GM12891 (cell line): Measurements from ENCODE around the gene CHRNA10.

Experiments
- POLR2A ChIP-seq: IDR thresholded peaks from 2 replicates; pipeline ENCODE4 v1.6.1; 2011; ENCODE audit warnings: low read depth, low read length, control low read depth
- POLR2AphosphoS5 ChIP-seq: IDR thresholded peaks from 2 replicates; pipeline ENCODE4 v1.6.1; 2011; ENCODE audit warnings: low read depth, low read length, control low read depth
- TAF1 ChIP-seq: IDR thresholded peaks from 2 replicates; pipeline ENCODE4 v1.6.1; 2011; ENCODE audit warnings: low read depth, low read length, control low read depth

GRCh38 chr11:3683039-3683438 is 11.9 kb upstream of the CHRNA10 start:
- TF ChIP-seq POLR2AphosphoS5 (no peak), POLR2A (no peak), TAF1 (no peak)
